Activated T-cell treated with anti-CD3 and anti-CD28 coated beads, Interleukin-2, amount 50 U/mL, for 72 hours (primary cell): ENCODE results near the gene ST8SIA1. TPM values are rescaled to one million over a fixed set of nuclear protein-coding genes. Genes with fewer than 3 reads are reported as not detected.
A peak's percentile ranks its signal among the peaks of the same experiment; 100 is the strongest.

ENCODE experiments used
- ATAC-seq, 2 donors: fragments of 150-1000 bp; cut with Tn5 transposase; replicated peaks in 1 of 2; 2 replicates each; pipeline ENCODE4 v1.10.0; 2021; ENCODE audit warnings: moderate library complexity in 2 of 2, mild to moderate bottlenecking in 1 of 2
- DNase-seq, 2 donors: peaks; one replicate each; pipeline ENCODE4 v3.0.0; 2021 to 2022; ENCODE audit warnings: mixed read lengths in 1 of 2
- H3K27ac Mint-ChIP-seq: one replicate; pipeline ENCODE4 v1.8.0; 2022; ENCODE audit warnings: mild to moderate bottlenecking, moderate library complexity, mixed read lengths
- H3K27me3 Mint-ChIP-seq: one replicate; pipeline ENCODE4 v1.8.0; 2022; ENCODE audit warnings: low read depth, mixed read lengths
- H3K36me3 Mint-ChIP-seq, 2 donors: one replicate each; pipeline ENCODE4 v1.8.0; 2022; ENCODE audit warnings: mixed read lengths in 2 of 2, mild to moderate bottlenecking in 1 of 2; ENCODE audit not compliant: insufficient read depth in 2 of 2
- H3K4me1 Mint-ChIP-seq: one replicate; pipeline ENCODE4 v1.8.0; 2022; ENCODE audit warnings: low read depth, mixed read lengths
- H3K4me3 Mint-ChIP-seq, 2 donors: one replicate each; pipeline ENCODE4 v1.8.0; 2022; ENCODE audit warnings: mild to moderate bottlenecking in 2 of 2, mixed read lengths in 2 of 2, moderate library complexity in 2 of 2
- H3K9me3 Mint-ChIP-seq, 2 donors: one replicate each; pipeline ENCODE4 v1.8.0; 2022; ENCODE audit warnings: mixed read lengths in 2 of 2
- total RNA-seq, 2 donors: library from RNA; stranded (reverse); gene quantifications; one replicate each; pipeline ENCODE4 v1.2.3, GENCODE V29; 2022

The ST8SIA1 gene
- total RNA-seq, 2 donors from 2014 or later, result 2.9 to 8.7 TPM

- Mint-ChIP-seq H3K9me3 (peaks cover 0 to 1% of the 10 kb centered on the region in 2 donors), H3K36me3 (no peaks in the 10 kb centered on the region), H3K27ac (no peak overlapping the region), H3K4me1 (peaks cover 8% of the 10 kb centered on the region), H3K4me3 (no peak overlapping the region), H3K27me3 (no peaks in the 10 kb centered on the region)
- DNase-seq (no peak), ATAC-seq (no peak)
Measured at GRCh38 chr12:22268973-22269372, 65.5 kb downstream of the ST8SIA1 start.

- H3K27ac Mint-ChIP-seq, result no peak overlapping the region
- no peaks in the 10 kb centered on the region for H3K27me3 Mint-ChIP-seq
- ATAC-seq (no peak), DNase-seq (no peak)
- peak overlapping the region in 1 of 2 donors; percentile 5 for H3K4me3 Mint-ChIP-seq
- peaks cover 0 to 1% of the 10 kb centered on the region in 2 donors for H3K9me3 Mint-ChIP-seq
- H3K36me3 Mint-ChIP-seq, result no peaks in the 10 kb centered on the region
- H3K4me1 Mint-ChIP-seq, result peaks cover 8% of the 10 kb centered on the region
Measured at GRCh38 chr12:22268406-22268805, 66.1 kb downstream of the ST8SIA1 start.

GRCh38 chr12:22266101-22266500 lies 68.4 kb downstream of the ST8SIA1 start:
- Mint-ChIP-seq H3K27me3 (no peaks in the 10 kb centered on the region), H3K4me1 (peaks cover 8% of the 10 kb centered on the region), H3K27ac (no peak overlapping the region), H3K36me3 (no peaks in the 10 kb centered on the region), H3K9me3 (peaks cover 0 to 1% of the 10 kb centered on the region in 2 donors), H3K4me3 (no peak overlapping the region)
- no peak for ATAC-seq
- no peak for DNase-seq

- H3K4me3 Mint-ChIP-seq, result no peak overlapping the region
- H3K36me3 Mint-ChIP-seq, result no peaks in the 10 kb centered on the region
- H3K27ac Mint-ChIP-seq, result peak overlapping the region; percentile 4
- DNase-seq (no peak), ATAC-seq (no peak)
- H3K27me3 Mint-ChIP-seq, result no peaks in the 10 kb centered on the region
- H3K9me3 Mint-ChIP-seq, result peaks cover 0 to 1% of the 10 kb centered on the region in 2 donors
- peaks cover 8% of the 10 kb centered on the region for H3K4me1 Mint-ChIP-seq
Measured at GRCh38 chr12:22264380-22264779, 70.1 kb downstream of the ST8SIA1 start.

- ATAC-seq, result no peak
- no peak for DNase-seq
Measured at GRCh38 chr12:22262309-22262708, 72.2 kb downstream of the ST8SIA1 start.

GRCh38 chr12:22257100-22257499 lies 77.4 kb downstream of the ST8SIA1 start:
- ATAC-seq (no peak), DNase-seq (no peak)
- Mint-ChIP-seq H3K27ac (no peak overlapping the region), H3K27me3 (no peaks in the 10 kb centered on the region), H3K4me1 (no peaks in the 10 kb centered on the region), H3K36me3 (no peaks in the 10 kb centered on the region), H3K4me3 (no peak overlapping the region), H3K9me3 (no peaks in the 10 kb centered on the region)

More at GRCh38 chr12:22262309-22262708, 72.2 kb downstream of the ST8SIA1 start:
- Mint-ChIP-seq H3K36me3 (no peaks in the 10 kb centered on the region), H3K9me3 (no peaks in the 10 kb centered on the region), H3K4me3 (no peak overlapping the region), H3K27ac (no peak overlapping the region), H3K4me1 (no peaks in the 10 kb centered on the region), H3K27me3 (no peaks in the 10 kb centered on the region)

GRCh38 chr12:22256605-22257004 lies 77.9 kb downstream of the ST8SIA1 start:
- no peak overlapping the region for H3K27ac Mint-ChIP-seq

GRCh38 chr12:22256041-22256441 lies 78.5 kb downstream of the ST8SIA1 start:
- no peaks in the 10 kb centered on the region for H3K27me3 Mint-ChIP-seq

More at GRCh38 chr12:22256605-22257004, 77.9 kb downstream of the ST8SIA1 start:
- no peaks in the 10 kb centered on the region for H3K4me1 Mint-ChIP-seq
- H3K36me3 Mint-ChIP-seq, result no peaks in the 10 kb centered on the region
- no peaks in the 10 kb centered on the region for H3K9me3 Mint-ChIP-seq
- ATAC-seq, result no peak
- DNase-seq, result no peak
- H3K4me3 Mint-ChIP-seq, result no peak overlapping the region
- H3K27me3 Mint-ChIP-seq, result no peaks in the 10 kb centered on the region

GRCh38 chr12:22255097-22255496 lies 79.4 kb downstream of the ST8SIA1 start:
- Mint-ChIP-seq H3K36me3 (no peaks in the 10 kb centered on the region), H3K4me3 (no peak overlapping the region), H3K27me3 (no peaks in the 10 kb centered on the region), H3K4me1 (no peaks in the 10 kb centered on the region), H3K27ac (no peak overlapping the region), H3K9me3 (no peaks in the 10 kb centered on the region)
- ATAC-seq, result no peak
- no peak for DNase-seq

More at GRCh38 chr12:22256041-22256441, 78.5 kb downstream of the ST8SIA1 start:
- DNase-seq (no peak), ATAC-seq (no peak)
- H3K4me3 Mint-ChIP-seq, result no peak overlapping the region
- H3K27ac Mint-ChIP-seq, result no peak overlapping the region
- no peaks in the 10 kb centered on the region for H3K36me3 Mint-ChIP-seq
- no peaks in the 10 kb centered on the region for H3K4me1 Mint-ChIP-seq
- H3K9me3 Mint-ChIP-seq, result no peaks in the 10 kb centered on the region

GRCh38 chr12:22254478-22254877 lies 80.0 kb downstream of the ST8SIA1 start:
- no peaks in the 10 kb centered on the region for H3K27me3 Mint-ChIP-seq
- no peak overlapping the region for H3K27ac Mint-ChIP-seq
- H3K4me1 Mint-ChIP-seq, result no peaks in the 10 kb centered on the region
- DNase-seq, result no peak
- H3K36me3 Mint-ChIP-seq, result no peaks in the 10 kb centered on the region
- H3K4me3 Mint-ChIP-seq, result no peak overlapping the region
- H3K9me3 Mint-ChIP-seq, result no peaks in the 10 kb centered on the region
- no peak for ATAC-seq

GRCh38 chr12:22252057-22252456 lies 82.5 kb downstream of the ST8SIA1 start:
- H3K27me3 Mint-ChIP-seq, result no peaks in the 10 kb centered on the region

GRCh38 chr12:22250762-22251161 lies 83.7 kb downstream of the ST8SIA1 start:
- DNase-seq (no peak), ATAC-seq (no peak)
- Mint-ChIP-seq H3K9me3 (no peaks in the 10 kb centered on the region), H3K4me1 (no peaks in the 10 kb centered on the region), H3K27me3 (no peaks in the 10 kb centered on the region), H3K36me3 (no peaks in the 10 kb centered on the region), H3K4me3 (no peak overlapping the region), H3K27ac (no peak overlapping the region)

More at GRCh38 chr12:22252057-22252456, 82.5 kb downstream of the ST8SIA1 start:
- Mint-ChIP-seq H3K27ac (no peak overlapping the region), H3K36me3 (no peaks in the 10 kb centered on the region), H3K4me1 (no peaks in the 10 kb centered on the region), H3K9me3 (no peaks in the 10 kb centered on the region), H3K4me3 (no peak overlapping the region)
- DNase-seq (no peak), ATAC-seq (no peak)

- no peak overlapping the region for H3K27ac Mint-ChIP-seq
- H3K9me3 Mint-ChIP-seq, result no peaks in the 10 kb centered on the region
- ATAC-seq (no peak), DNase-seq (no peak)
- H3K36me3 Mint-ChIP-seq, result no peaks in the 10 kb centered on the region
- no peaks in the 10 kb centered on the region for H3K27me3 Mint-ChIP-seq
- H3K4me3 Mint-ChIP-seq, result no peak overlapping the region
- H3K4me1 Mint-ChIP-seq, result no peaks in the 10 kb centered on the region
Measured at GRCh38 chr12:22248571-22249115, 85.9 kb downstream of the ST8SIA1 start.

- H3K36me3 Mint-ChIP-seq, result no peaks in the 10 kb centered on the region
- DNase-seq (no peak), ATAC-seq (no peak)
- H3K27ac Mint-ChIP-seq, result no peak overlapping the region
- H3K9me3 Mint-ChIP-seq, result no peaks in the 10 kb centered on the region
- no peaks in the 10 kb centered on the region for H3K27me3 Mint-ChIP-seq
- no peak overlapping the region for H3K4me3 Mint-ChIP-seq
- H3K4me1 Mint-ChIP-seq, result no peaks in the 10 kb centered on the region
Measured at GRCh38 chr12:22248121-22248520, 86.4 kb downstream of the ST8SIA1 start.
